Glutamatergic neuron (in vitro differentiated cells): ENCODE measurements around the gene MAPKBP1. TPM values are rescaled to one million over a fixed set of nuclear protein-coding genes. Genes with fewer than 3 reads are reported as not detected.
A peak's percentile ranks its signal among the peaks of the same experiment; 100 is the strongest.

Source experiments
- DNase-seq: peaks from one replicate; pipeline ENCODE4 v3.0.0; 2022
- H3K27ac Mint-ChIP-seq: one replicate; pipeline ENCODE4 v1.8.0; 2020; ENCODE audit warnings: mild to moderate bottlenecking, mixed read lengths, inconsistent platforms; ENCODE audit not compliant: unreplicated experiment
- H3K27me3 Mint-ChIP-seq: one replicate; pipeline ENCODE4 v1.8.0; 2020; ENCODE audit warnings: mild to moderate bottlenecking, moderate library complexity, mixed read lengths, inconsistent platforms; ENCODE audit not compliant: unreplicated experiment
- H3K36me3 Mint-ChIP-seq: one replicate; pipeline ENCODE4 v1.8.0; 2020; ENCODE audit warnings: mild to moderate bottlenecking, mixed read lengths, inconsistent platforms; ENCODE audit not compliant: unreplicated experiment
- H3K4me1 Mint-ChIP-seq: one replicate; pipeline ENCODE4 v1.8.0; 2020; ENCODE audit warnings: mild to moderate bottlenecking, low read depth, mixed read lengths, inconsistent platforms; ENCODE audit not compliant: unreplicated experiment
- H3K4me3 Mint-ChIP-seq: one replicate; pipeline ENCODE4 v1.8.0; 2020; ENCODE audit warnings: mild to moderate bottlenecking, mixed read lengths, inconsistent platforms; ENCODE audit not compliant: unreplicated experiment
- H3K9me3 Mint-ChIP-seq: one replicate; pipeline ENCODE4 v1.8.0; 2020; ENCODE audit warnings: mild to moderate bottlenecking, moderate library complexity, mixed read lengths, inconsistent platforms; ENCODE audit not compliant: unreplicated experiment
- total RNA-seq: library from RNA; stranded (reverse); fragmentation: NEBNext Ultra II Directional; extraction: Animal tissue kit (Norgen Biotek cat#: 25700); gene quantifications from one replicate; pipeline ENCODE4 v1.2.1, GENCODE V29; 2021; ENCODE audit not compliant: unreplicated experiment
- TF ChIP-seq, protein P1 (sequence below): fragments of 200-600 bp; sonication (generic); IDR thresholded peaks from one replicate; pipeline ENCODE4 v1.5.0; 2021; ENCODE audit not compliant: partially characterized antibody, unreplicated experiment

Gene MAPKBP1
- total RNA-seq, 1 donor from 2014 or later, result 45.7 TPM

DNA sequence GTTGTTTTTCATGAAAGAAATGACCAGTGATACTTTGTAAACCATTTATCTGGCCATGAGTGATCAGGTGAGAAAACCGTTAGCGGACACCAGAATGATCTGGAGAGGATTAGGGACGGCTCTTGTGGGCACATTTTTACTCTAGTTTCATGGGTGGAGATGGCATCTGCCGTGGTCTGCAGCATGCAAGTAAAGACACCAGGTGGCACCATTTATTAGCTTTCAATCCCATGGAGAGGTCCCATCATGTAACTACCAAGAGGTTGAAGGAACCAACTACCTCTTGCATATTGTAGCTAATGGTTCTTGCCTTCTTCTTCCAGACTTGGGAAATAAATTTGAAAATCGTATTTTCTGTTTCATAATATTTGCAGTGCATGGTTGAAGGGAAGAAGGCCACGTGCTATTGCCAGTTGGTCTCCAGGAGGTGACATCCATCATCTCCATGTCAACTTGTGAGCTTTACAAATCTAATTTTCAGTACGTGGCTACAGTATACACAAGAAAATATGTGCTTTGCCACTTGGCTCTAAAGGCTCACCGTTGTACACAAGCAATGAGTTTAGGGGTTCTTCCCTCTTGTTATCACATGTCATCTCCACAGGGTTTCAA lies 1.5 kb upstream of the MAPKBP1 start:
- Mint-ChIP-seq H3K4me1 (peaks cover 19% of the 10 kb centered on the region), H3K4me3 (peak overlapping the region; percentile 93), H3K27me3 (peaks cover 4% of the 10 kb centered on the region), H3K27ac (peak overlapping the region; percentile 65), H3K36me3 (no peaks in the 10 kb centered on the region), H3K9me3 (peaks cover 3% of the 10 kb centered on the region)
- TF ChIP-seq, protein P1, sequence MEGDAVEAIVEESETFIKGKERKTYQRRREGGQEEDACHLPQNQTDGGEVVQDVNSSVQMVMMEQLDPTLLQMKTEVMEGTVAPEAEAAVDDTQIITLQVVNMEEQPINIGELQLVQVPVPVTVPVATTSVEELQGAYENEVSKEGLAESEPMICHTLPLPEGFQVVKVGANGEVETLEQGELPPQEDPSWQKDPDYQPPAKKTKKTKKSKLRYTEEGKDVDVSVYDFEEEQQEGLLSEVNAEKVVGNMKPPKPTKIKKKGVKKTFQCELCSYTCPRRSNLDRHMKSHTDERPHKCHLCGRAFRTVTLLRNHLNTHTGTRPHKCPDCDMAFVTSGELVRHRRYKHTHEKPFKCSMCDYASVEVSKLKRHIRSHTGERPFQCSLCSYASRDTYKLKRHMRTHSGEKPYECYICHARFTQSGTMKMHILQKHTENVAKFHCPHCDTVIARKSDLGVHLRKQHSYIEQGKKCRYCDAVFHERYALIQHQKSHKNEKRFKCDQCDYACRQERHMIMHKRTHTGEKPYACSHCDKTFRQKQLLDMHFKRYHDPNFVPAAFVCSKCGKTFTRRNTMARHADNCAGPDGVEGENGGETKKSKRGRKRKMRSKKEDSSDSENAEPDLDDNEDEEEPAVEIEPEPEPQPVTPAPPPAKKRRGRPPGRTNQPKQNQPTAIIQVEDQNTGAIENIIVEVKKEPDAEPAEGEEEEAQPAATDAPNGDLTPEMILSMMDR, result no peak
- DNase-seq, result no peak

DNA sequence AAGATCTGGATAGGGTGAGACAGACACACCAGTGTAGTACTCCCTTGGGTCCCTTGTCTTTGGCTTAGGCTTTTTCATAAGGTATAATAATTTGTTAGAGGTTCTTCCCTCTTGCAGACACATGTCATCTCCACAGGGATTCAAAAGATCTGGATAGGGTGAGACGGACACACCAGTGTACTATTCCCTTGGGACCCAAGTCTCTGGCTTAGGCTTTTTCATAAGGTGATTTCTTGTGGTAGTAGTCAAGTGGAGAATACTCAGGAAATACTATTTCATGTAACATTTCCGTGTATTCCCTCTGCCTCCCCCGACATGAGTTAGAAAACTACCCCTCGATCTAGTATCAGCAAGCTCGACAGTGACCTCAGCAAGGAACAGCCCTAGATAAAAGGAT lies 954 bp upstream of the MAPKBP1 start:
- peaks cover 4% of the 10 kb centered on the region for H3K27me3 Mint-ChIP-seq
- peak overlapping the region; percentile 65 for H3K27ac Mint-ChIP-seq
- no peaks in the 10 kb centered on the region for H3K36me3 Mint-ChIP-seq
- H3K9me3 Mint-ChIP-seq, result peaks cover 3% of the 10 kb centered on the region
- H3K4me3 Mint-ChIP-seq, result peak overlapping the region; percentile 93
- H3K4me1 Mint-ChIP-seq, result peaks cover 19% of the 10 kb centered on the region
- TF ChIP-seq, protein P1, result no peak
- no peak for DNase-seq

DNA sequence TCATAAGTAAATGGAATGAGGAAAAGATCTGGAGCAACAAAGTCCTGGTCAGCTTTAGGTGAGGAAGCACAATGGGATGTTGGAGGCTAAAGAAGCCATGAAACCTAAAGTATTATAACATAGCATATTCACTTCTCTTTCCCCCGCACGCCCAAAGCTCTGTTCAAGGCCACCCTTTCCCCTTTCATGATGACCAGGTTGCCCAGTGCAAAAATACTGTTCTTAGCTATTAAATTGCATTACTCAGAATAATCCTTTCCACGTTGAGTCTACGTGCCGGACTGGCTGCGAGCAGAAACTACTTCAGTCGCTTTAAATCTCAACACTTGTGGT lies 589 bp upstream of the MAPKBP1 start:
- peak overlapping the region; percentile 93 for H3K4me3 Mint-ChIP-seq
- DNase-seq, result no peak
- peak overlapping the region; percentile 65 for H3K27ac Mint-ChIP-seq
- H3K27me3 Mint-ChIP-seq, result peaks cover 4% of the 10 kb centered on the region
- peaks cover 19% of the 10 kb centered on the region for H3K4me1 Mint-ChIP-seq
- TF ChIP-seq, protein P1, result no peak
- H3K9me3 Mint-ChIP-seq, result peaks cover 3% of the 10 kb centered on the region
- H3K36me3 Mint-ChIP-seq, result no peaks in the 10 kb centered on the region

DNA sequence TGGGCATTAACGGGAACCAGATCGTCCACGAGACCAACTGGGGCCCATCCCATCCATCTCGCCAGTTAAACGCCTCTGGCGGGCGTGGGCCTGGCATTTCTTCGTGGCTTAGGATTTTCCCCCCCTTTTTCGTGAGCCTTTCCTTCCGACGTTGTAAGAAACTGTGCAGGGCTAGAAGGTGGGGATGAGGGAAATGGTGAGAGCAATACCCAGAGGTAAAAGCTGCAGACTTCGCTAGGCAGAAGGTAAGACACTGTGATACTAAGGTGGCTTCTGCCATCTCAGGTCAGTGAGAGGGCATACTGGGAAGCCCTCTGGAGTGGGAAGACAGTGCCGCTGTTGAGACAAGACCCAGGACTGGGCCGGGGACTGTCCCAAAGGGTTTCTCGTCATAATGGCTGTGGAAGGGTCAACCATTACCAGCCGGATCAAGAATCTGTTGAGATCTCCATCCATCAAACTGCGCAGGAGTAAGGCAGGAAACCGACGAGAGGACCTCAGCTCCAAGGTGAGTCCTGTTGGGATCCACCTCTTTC lies 666 bp downstream of the MAPKBP1 start:
- Mint-ChIP-seq H3K36me3 (no peaks in the 10 kb centered on the region), H3K4me3 (peak overlapping the region; percentile 93), H3K27ac (peak overlapping the region; percentile 95), H3K9me3 (peaks cover 3% of the 10 kb centered on the region), H3K27me3 (peaks cover 4% of the 10 kb centered on the region), H3K4me1 (peaks cover 21% of the 10 kb centered on the region)
- TF ChIP-seq, protein P1, result no peak
- DNase-seq, result no peak

DNA sequence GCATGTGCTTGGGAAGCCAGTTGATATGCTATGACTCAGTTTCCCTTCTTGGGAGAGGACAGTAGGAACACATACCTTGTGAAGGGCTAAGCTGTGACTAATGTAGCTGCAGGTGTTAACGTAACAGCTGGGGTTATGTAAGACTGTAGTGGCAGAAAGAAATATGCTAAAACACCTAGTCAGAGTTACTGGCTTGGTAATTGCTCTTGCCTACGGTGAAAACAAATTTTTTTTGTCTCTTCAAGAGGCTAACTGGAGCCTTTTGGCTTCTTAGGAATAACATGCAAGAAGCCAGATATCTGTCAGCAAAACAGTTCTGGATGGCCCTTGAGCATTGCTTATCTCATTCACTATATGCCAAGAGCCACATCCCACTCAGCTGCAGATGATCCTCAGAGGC lies 1.4 kb downstream of the MAPKBP1 start:
- peaks cover 3% of the 10 kb centered on the region for H3K9me3 Mint-ChIP-seq
- peak overlapping the region; percentile 93 for H3K4me3 Mint-ChIP-seq
- peaks cover 4% of the 10 kb centered on the region for H3K27me3 Mint-ChIP-seq
- TF ChIP-seq, protein P1, result no peak
- H3K4me1 Mint-ChIP-seq, result peaks cover 25% of the 10 kb centered on the region
- no peak for DNase-seq
- H3K27ac Mint-ChIP-seq, result peak overlapping the region; percentile 95
- no peaks in the 10 kb centered on the region for H3K36me3 Mint-ChIP-seq
